Upper lobe of right lung (tissue), 1 donor: ENCODE measurements around the gene SLC22A31. TPM values are rescaled to one million over a fixed set of nuclear protein-coding genes. Genes with fewer than 3 reads are reported as not detected.

ENCODE experiments used
- ATAC-seq: fragments of 200-7000 bp; cut with Tn5 transposase; one replicate; pipeline ENCODE4 v1.9.1; 2020; ENCODE audit warnings: mild to moderate bottlenecking, moderate library complexity
- DNase-seq: peaks from one replicate; pipeline ENCODE4 v3.0.0-alpha.2; 2020
- H3K27ac ChIP-seq: fragments of 200-600 bp; one replicate; pipeline ENCODE4 v1.8.0; 2022
- H3K27me3 ChIP-seq: fragments of 200-600 bp; one replicate; pipeline ENCODE4 v1.8.0; 2022; ENCODE audit warnings: mild to moderate bottlenecking
- H3K36me3 ChIP-seq: fragments of 200-600 bp; one replicate; pipeline ENCODE4 v1.8.0; 2022
- H3K4me1 ChIP-seq: fragments of 200-600 bp; one replicate; pipeline ENCODE4 v1.8.0; 2022
- H3K4me3 ChIP-seq: fragments of 200-600 bp; one replicate; pipeline ENCODE4 v1.8.0; 2022; ENCODE audit warnings: mild to moderate bottlenecking
- H3K9me3 ChIP-seq: fragments of 200-600 bp; one replicate; pipeline ENCODE4 v1.8.0; 2022
- intact Hi-C: fragments of 100-400 bp; cut with DNase I; formaldehyde crosslinking; loops from one replicate; pipeline ENCODE4 v1.11.0; 2022
- total RNA-seq: library from RNA; stranded (reverse); fragmentation: NEBNext Ultra II Directional; extraction: Animal tissue kit (Norgen Biotek cat#: 25700); gene quantifications from one replicate; pipeline ENCODE4 v1.2.1, GENCODE V29; 2021
- TF ChIP-seq, protein P1 (sequence below): fragments of 200-600 bp; IDR thresholded peaks from one replicate; pipeline ENCODE4 v1.8.0; 2022; ENCODE audit warnings: antibody characterized with exemption
- donor health status: DM: no; HTN: yes; CAD: no; lungs with severe emphysema.

Gene SLC22A31
- total RNA-seq, 1 donor from 2014 or later: 136 TPM

DNA sequence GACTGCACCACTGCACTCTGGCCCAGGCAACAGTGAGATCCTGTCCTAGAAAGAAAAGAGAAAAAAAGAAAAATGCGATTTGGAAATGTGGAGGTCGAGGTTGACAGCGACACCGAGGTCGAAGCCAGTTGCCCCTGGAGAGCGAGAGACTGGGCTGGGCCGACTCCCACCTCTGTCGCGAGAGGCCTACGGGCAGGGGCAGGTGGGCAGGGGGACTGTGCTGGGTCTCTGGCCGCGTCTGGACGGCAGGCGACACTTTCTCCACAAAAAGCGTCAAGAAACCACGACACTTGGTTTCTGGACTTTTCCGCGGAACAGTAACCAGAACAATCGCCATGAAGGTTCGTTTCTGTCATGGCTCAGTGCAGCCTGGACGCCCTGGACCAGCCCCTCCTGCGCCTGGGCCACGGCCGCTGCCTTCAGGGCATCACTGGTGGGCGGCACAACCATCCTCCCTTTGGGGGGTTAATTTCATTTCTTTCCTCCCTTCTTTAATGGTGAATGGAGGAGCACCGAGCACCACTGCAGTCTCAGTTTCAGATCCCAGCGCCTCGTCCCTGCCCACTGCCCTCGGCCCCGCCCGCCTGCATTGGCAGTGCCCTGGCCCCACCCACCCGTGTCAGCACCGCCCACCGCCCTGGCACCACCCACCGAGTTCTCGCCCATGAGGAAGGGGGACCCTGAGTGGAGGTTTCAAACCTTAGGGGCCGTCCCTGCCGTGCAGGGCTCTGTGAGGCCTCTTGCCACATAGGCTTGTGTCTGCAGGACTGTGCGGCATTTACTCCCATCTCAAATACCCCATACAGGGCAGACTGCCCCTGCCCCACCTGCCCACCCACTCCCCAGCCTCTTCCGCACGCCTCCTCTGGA is 47.3 kb downstream of the SLC22A31 start:
- Histone ChIP-seq H3K27me3 (no peaks in the 10 kb centered on the region), H3K4me1 (peaks cover 19% of the 10 kb centered on the region), H3K9me3 (no peaks in the 10 kb centered on the region), H3K36me3 (no peaks in the 10 kb centered on the region), H3K4me3 (no peak overlapping the region), H3K27ac (no peak overlapping the region)
- DNase-seq (no peak), ATAC-seq (peak; percentile 2)
- TF ChIP-seq, protein P1, sequence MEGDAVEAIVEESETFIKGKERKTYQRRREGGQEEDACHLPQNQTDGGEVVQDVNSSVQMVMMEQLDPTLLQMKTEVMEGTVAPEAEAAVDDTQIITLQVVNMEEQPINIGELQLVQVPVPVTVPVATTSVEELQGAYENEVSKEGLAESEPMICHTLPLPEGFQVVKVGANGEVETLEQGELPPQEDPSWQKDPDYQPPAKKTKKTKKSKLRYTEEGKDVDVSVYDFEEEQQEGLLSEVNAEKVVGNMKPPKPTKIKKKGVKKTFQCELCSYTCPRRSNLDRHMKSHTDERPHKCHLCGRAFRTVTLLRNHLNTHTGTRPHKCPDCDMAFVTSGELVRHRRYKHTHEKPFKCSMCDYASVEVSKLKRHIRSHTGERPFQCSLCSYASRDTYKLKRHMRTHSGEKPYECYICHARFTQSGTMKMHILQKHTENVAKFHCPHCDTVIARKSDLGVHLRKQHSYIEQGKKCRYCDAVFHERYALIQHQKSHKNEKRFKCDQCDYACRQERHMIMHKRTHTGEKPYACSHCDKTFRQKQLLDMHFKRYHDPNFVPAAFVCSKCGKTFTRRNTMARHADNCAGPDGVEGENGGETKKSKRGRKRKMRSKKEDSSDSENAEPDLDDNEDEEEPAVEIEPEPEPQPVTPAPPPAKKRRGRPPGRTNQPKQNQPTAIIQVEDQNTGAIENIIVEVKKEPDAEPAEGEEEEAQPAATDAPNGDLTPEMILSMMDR: no peak
- intact Hi-C loops: no loop called here

DNA sequence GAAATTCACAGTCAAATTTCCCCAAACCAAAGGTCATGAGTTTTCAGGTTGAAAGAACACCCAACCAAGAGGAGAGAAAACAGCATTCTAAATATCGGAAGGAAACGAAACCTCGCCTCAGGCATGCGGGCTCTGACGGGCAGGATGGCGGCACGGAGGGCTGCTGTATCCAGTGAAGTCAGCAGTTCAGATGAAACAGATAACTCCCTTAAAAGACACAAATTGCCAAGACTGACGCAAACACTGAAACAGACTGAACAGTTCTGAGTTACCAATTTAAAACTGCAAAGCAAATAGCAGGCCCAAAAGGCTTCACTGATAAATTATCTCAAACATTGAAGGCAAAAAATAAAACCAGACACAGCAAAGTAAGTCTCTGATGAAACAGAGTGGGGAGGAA is 49.4 kb downstream of the SLC22A31 start:
- Histone ChIP-seq H3K36me3 (peaks cover 7% of the 10 kb centered on the region), H3K9me3 (no peaks in the 10 kb centered on the region), H3K27me3 (no peaks in the 10 kb centered on the region), H3K27ac (no peak overlapping the region), H3K4me1 (peaks cover 14% of the 10 kb centered on the region), H3K4me3 (no peak overlapping the region)
- DNase-seq (no peak), ATAC-seq (no peak)
- TF ChIP-seq, protein P1: no peak
- intact Hi-C loops: no loop called here

DNA sequence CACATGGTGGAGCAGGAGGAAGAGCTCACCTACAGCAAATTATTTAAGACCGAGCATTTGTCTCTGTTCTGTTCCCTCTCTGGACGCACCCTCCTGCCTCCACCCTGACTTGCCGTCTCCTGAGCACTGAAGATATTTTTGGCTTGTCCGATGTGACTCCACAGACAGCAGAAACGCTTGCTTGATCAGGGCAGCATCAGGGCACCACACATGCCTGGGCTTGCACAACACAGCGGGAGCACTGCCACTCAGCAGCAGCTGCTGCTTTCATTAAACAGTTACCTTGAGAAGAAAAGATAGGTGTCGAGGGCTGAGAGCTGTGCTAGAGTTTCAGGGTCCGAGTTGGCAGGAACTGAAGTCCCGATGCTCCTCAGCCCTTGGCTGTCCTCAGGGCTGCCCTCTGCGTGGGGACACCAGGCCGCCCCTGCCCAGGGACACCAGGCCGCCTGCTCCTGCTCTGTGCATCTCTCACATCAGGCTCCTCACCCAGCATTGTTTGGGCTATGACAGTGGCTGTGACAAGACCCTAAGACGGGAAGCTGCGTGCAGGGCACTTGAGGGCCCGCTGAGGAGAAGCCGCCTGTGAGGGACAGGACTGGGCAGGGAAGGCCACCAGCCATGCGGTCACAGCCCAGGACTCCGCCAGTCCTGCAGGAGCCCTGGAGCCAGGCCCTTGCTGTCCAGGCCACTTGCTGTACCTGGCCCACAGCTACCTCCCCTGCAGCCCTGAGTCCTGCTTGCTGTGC is 50.1 kb downstream of the SLC22A31 start:
- Histone ChIP-seq H3K9me3 (no peaks in the 10 kb centered on the region), H3K27ac (no peak overlapping the region), H3K4me3 (no peak overlapping the region), H3K36me3 (peaks cover 14% of the 10 kb centered on the region), H3K27me3 (no peaks in the 10 kb centered on the region), H3K4me1 (peaks cover 9% of the 10 kb centered on the region)
- intact Hi-C loops: no loop called here
- ATAC-seq: no peak
- DNase-seq: peak; percentile 44
- TF ChIP-seq, protein P1: no peak

DNA sequence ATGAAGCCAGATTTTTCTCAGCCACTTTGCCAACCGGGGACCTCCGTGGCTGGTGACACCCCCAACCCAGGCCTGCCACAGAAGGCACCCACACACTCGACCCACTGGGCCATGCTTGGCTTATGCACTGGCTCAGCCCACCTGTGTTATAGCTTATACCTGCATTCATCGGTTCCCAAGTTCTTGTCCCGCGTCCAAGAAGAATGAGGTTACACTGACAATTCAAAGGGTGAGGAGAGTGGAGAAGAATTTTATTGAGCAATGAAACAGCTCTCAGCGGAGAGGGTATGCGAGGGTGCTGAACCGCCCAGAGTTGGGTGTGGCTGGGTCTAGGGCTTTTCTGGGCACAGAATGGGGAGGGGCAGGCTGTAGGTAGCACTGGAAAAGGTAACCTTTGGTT is 51.0 kb downstream of the SLC22A31 start:
- peaks cover 18% of the 10 kb centered on the region for H3K36me3 ChIP-seq

DNA sequence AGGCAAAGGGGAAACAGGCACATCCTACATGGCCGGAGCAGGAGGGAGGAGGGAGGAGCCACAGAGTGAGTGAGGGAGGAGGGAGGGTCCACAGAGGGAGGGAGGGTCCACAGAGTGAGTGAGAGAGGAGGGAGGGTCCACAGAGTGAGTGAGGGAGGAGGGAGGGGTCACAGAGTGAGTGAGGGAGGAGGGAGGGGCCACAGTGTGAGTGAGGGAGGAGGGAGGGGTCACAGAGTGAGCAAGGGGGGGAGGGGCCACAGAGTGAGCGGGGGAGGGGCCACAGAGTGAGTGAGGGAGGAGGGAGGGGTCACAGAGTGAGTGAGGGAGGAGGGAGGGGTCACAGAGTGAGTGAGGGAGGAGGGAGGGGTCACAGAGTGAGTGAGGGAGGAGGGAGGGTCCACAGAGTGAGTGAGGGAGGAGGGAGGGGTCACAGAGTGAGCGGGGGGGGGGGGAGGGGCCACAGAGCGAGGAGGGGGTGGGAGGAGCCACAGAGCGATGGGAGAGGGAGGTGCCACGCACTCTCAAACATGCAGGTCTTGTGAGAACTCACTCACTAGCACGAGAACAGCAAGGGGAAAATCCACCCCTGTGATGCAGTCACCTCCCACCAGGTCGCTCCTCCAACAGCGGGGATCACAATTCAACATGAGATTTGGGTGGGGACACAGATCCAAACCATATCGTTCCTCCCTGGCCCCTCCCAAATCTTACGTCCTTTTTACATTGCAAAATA is 53.1 kb downstream of the SLC22A31 start:
- Histone ChIP-seq H3K36me3 (peaks cover 18% of the 10 kb centered on the region), H3K27ac (no peak overlapping the region), H3K27me3 (no peaks in the 10 kb centered on the region), H3K4me1 (no peaks in the 10 kb centered on the region), H3K9me3 (no peaks in the 10 kb centered on the region), H3K4me3 (no peak overlapping the region)
- ATAC-seq (no peak), DNase-seq (peak; percentile 21)
- TF ChIP-seq, protein P1: no peak
- intact Hi-C loops: no loop called here

More for the DNA sequence above, 51.0 kb downstream of the SLC22A31 start:
- intact Hi-C loops: no loop called here
- ATAC-seq (no peak), DNase-seq (peak; percentile 25)
- Histone ChIP-seq H3K9me3 (no peaks in the 10 kb centered on the region), H3K4me3 (no peak overlapping the region), H3K4me1 (peaks cover under 1% of the 10 kb centered on the region), H3K27me3 (no peaks in the 10 kb centered on the region), H3K27ac (no peak overlapping the region)
- TF ChIP-seq, protein P1: no peak
